Activated CD8-positive, alpha-beta memory T cell treated with anti-CD3 and anti-CD28 coated beads for 1 hour (primary cell): Measurements from ENCODE around the gene CSF3R.
A peak's percentile ranks its signal among the peaks of the same experiment; 100 is the strongest.

ENCODE experiments used
- DNase-seq, 2 donors: peaks; one replicate each; pipeline ENCODE4 v3.0.0-alpha.2; 2020; ENCODE audit warnings: low read depth in 1 of 2; ENCODE audit errors: extremely low read depth in 1 of 2

The CSF3R gene

DNA sequence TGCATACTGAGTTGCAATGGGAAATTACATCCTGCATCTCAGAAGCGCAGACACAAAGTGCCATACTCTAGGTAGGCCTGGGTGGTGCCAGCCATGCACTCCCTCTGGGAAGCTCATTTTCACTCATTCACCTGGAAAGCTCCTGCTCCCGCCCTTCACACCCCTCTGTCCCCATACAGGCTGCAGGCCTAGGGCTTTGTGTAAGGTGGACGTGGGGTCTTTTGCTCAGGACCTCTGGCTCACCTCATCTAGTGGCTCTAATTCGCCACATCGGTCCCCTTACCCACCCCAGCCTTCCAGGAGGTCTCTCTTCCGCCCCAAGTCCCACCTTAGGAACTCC, 19.3 kb downstream of the CSF3R start:
- DNase-seq = no peak

- DNase-seq = no peak
Observed at GRCh38 chr1:36458910-36459309, 23.8 kb downstream of the CSF3R start.

DNA sequence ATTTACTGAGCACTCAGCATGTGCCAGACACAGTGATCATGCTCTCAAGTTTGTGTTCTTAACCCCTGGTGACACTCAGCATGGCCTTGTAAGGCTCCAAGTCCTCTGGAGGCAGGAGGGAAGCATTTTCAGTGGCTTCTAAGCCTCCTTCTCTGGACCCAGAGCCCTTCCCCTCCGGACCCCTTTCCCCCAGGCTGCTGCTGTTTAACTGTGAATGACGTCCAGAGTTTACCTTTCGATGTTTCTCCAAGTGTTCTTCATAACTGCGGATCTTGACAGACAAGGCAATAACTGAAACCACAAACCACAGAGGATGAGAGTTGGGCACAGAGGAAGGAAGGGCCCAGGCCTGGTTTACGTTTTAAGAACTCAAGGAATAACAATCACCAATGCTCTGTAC, 25.0 kb downstream of the CSF3R start:
- DNase-seq = no peak

- no peak for DNase-seq
Observed at GRCh38 chr1:36456391-36456928, 26.3 kb downstream of the CSF3R start.

DNA sequence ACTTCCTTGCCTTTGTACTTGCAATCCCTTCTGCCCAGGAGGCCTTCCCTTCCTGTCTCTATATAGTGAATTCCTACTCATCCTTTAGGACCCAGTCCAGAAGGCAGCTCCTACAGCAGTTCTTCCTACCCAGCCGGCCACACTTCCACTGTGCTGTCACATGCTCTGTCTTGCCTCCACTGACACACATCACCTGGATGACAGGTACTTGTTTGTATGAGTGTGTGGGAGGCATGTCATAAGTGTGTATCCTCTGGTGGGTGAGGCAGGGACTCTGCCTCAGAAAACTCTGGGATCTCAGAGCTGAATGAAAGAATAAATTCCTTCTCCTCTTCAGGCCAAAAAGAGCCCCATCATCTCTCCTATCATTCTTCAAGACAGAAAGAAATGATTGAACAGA, 27.3 kb downstream of the CSF3R start:
- no peak for DNase-seq

GRCh38 chr1:36453600-36454388, 28.9 kb downstream of the CSF3R start:
- no peak for DNase-seq

DNA sequence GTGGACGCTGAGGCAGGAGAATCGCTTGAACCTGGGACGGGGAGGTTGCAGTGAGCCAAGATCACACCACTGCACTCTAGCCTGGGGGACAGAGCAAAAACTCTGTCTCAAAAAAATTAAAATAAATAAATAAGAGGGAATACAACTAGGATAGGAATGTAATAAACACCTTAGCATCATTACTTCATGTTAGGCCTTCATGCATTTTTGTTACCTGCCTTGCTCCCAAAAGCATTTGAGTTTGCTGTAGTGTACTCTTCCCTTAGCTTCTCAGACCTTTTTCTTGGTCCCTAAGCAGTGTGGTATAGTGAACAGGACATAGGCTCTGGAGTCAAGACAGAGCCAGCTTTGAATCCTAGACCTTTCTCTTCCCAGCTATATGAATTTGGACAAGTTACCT, 29.7 kb downstream of the CSF3R start:
- no peak for DNase-seq

- no peak for DNase-seq
Observed at GRCh38 chr1:36450919-36451305, 31.8 kb downstream of the CSF3R start.

- peak; percentile 51 to 74 for DNase-seq
Observed at GRCh38 chr1:36450270-36450918, 32.3 kb downstream of the CSF3R start, which contains the start of gene OSCP1. TSS of gene OSCP1 (minus strand) at chr1:36450451. CDS start at chr1:36450369, 82 bp downstream.

GRCh38 chr1:36448530-36449056, 34.1 kb downstream of the CSF3R start:
- no peak for DNase-seq

- DNase-seq = no peak
Observed at GRCh38 chr1:36447450-36447849, 35.3 kb downstream of the CSF3R start.

- no peak for DNase-seq
Observed at GRCh38 chr1:36446746-36447145, 36.0 kb downstream of the CSF3R start.

- no peak for DNase-seq
Observed at GRCh38 chr1:36446271-36446670, 36.4 kb downstream of the CSF3R start.

DNA sequence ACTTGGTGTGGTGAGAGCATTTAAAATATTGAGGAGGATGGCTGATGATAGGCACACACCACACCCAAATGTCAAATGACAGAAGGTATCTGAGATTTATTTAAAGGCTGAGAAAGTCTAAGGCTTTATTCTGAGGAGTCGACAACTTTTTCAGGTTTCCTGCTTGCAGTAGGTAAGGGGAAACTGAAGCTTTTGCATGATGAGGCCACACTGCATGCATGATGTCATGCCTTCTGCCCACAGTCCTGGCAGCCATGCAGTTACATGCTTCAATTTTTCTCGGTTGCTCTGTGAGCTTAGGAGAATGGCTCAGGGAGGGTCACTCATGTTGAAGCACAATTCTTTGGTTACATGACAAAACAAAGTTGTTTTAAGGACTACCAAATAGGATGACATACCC, 39.4 kb downstream of the CSF3R start:
- DNase-seq = no peak

GRCh38 chr1:36442337-36442736, 40.4 kb downstream of the CSF3R start:
- no peak for DNase-seq

GRCh38 chr1:36440646-36441045, 42.1 kb downstream of the CSF3R start:
- no peak for DNase-seq

- no peak for DNase-seq
Observed at GRCh38 chr1:36440044-36440443, 42.7 kb downstream of the CSF3R start.

GRCh38 chr1:36438715-36439114, 44.0 kb downstream of the CSF3R start:
- DNase-seq = no peak

GRCh38 chr1:36436821-36437220, 45.9 kb downstream of the CSF3R start:
- DNase-seq = no peak

GRCh38 chr1:36433102-36433501, 49.6 kb downstream of the CSF3R start:
- DNase-seq = no peak

DNA sequence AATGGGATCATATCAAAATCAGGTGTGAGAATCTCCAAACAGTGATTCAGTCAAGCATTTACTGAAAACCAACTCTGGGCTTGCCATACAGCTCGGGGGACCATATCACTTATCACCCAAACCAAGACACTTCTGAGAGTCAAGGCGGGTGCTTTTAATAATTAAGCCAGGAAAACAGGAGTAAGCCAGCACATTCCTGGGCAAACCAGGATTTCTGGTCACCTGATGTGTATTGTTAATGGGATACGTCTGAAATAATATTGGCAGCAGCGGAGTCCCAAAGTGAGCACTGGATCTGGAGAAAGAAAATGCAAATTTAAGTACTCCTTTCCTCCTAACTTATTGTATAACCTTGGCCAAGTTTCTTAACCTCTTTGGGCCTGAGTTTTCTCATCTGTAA, 50.1 kb downstream of the CSF3R start:
- DNase-seq = no peak

DNA sequence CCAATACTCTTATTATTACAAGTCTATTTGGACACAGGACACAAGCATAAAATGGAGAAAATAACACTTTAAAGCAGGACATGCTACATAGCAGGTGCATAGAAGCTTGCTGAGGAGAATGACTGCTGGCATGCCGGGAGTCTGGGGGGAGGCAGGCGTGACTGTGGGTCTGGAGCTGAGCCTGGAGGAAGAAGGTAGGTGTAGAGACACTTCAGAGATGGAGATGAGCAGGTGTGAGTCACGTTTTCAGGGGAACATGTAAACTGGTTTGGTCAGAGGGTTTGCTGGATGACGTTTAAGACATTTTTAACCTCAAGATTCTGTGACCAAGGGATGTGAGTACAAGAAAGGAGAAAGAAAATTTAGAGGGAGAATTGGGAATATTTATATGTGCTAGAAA, 56.9 kb downstream of the CSF3R start:
- no peak for DNase-seq
